K562 (cell line): ENCODE measurements around the gene STOX1. TPM values are rescaled to one million over a fixed set of nuclear protein-coding genes. Genes with fewer than 3 reads are reported as not detected.

Experiments
- CBX5 ChIP-seq: IDR thresholded peaks from 2 replicates; pipeline ENCODE4 v1.6.1; 2014; ENCODE audit warnings: low read depth, borderline replicate concordance
- CEBPG ChIP-seq, 3 experiments: fragments of 200-800 bp in 1 of 3; sonication (Bioruptor generic) in 1 of 3; sonication (generic) in 1 of 3; formaldehyde crosslinking in 1 of 3; IDR thresholded peaks in 2 of 3; conservative IDR thresholded peaks in 1 of 3; 2 replicates each; pipeline versions ENCODE4 v1.6.1 to v1.8.0; 2016 to 2022; ENCODE audit warnings: missing compliant biosample characterization in 2 of 3, missing genetic modification characterization in 2 of 3, mild to moderate bottlenecking in 1 of 3, missing genetic modification reagents in 1 of 3
- IRF1 ChIP-seq: sonication (generic); formaldehyde crosslinking; IDR thresholded peaks from 2 replicates; pipeline ENCODE4 v1.8.0; 2022; ENCODE audit warnings: missing genetic modification reagents, mild to moderate bottlenecking, borderline replicate concordance
- KLF16 ChIP-seq: IDR thresholded peaks from 2 replicates; pipeline ENCODE4 v1.6.1; 2016; ENCODE audit warnings: antibody characterized with exemption
- MECOM ChIP-seq: fragments of 250-450 bp; sonication (Bioruptor Pico); IDR thresholded peaks from 2 replicates; pipeline ENCODE4 v1.8.0; 2022; ENCODE audit warnings: inconsistent platforms
- MEIS2 ChIP-seq: fragments of 450-650 bp; IDR thresholded peaks from 2 replicates; pipeline ENCODE4 v1.6.1; 2014; ENCODE audit warnings: mild to moderate bottlenecking; ENCODE audit not compliant: partially characterized antibody
- NKRF ChIP-seq: fragments of 450-650 bp; IDR thresholded peaks from 2 replicates; pipeline ENCODE4 v1.6.1; 2016; ENCODE audit warnings: borderline replicate concordance
- NR1H2 ChIP-seq: sonication (generic); formaldehyde crosslinking; IDR thresholded peaks from 2 replicates; pipeline ENCODE4 v1.4.0; 2020; ENCODE audit warnings: mild to moderate bottlenecking, missing genetic modification reagents
- RFX7 ChIP-seq: fragments of 250-450 bp; sonication (Bioruptor Pico); IDR thresholded peaks from 2 replicates; pipeline ENCODE4 v1.5.1; 2021; ENCODE audit warnings: mild to moderate bottlenecking
- STAT6 ChIP-seq: sonication (generic); formaldehyde crosslinking; IDR thresholded peaks from 2 replicates; pipeline ENCODE4 v1.8.1; 2023; ENCODE audit warnings: mild to moderate bottlenecking, missing genetic modification reagents
- TFAP4 ChIP-seq: sonication (generic); formaldehyde crosslinking; IDR thresholded peaks from 2 replicates; pipeline ENCODE4 v1.8.0; 2022; ENCODE audit warnings: missing genetic modification reagents, mild to moderate bottlenecking, moderate library complexity, borderline replicate concordance
- THRA ChIP-seq: fragments of 450-650 bp; IDR thresholded peaks from 2 replicates; pipeline ENCODE4 v1.6.1; 2017; ENCODE audit warnings: mild to moderate bottlenecking, moderate library complexity
- U2AF1 ChIP-seq: fragments of 200-400 bp; formaldehyde crosslinking; optimal IDR thresholded peaks from 2 replicates; pipeline ENCODE3; 2017; ENCODE audit warnings: mild to moderate bottlenecking, low read depth, low read length, moderate library complexity
- ZBTB26 ChIP-seq: fragments of 450-650 bp; formaldehyde crosslinking; IDR thresholded peaks from 2 replicates; pipeline ENCODE4 v1.4.0; 2022; ENCODE audit warnings: missing genetic modification characterization
- ZNF174 ChIP-seq: fragments of 250-450 bp; sonication (Bioruptor Pico); IDR thresholded peaks from 2 replicates; pipeline ENCODE4 v1.4.0; 2020; ENCODE audit warnings: mild to moderate bottlenecking
- ZNF217 ChIP-seq: sonication (generic); formaldehyde crosslinking; IDR thresholded peaks from 2 replicates; pipeline ENCODE4 v1.8.0; 2022; ENCODE audit warnings: mild to moderate bottlenecking, missing genetic modification reagents
- ZNF668 ChIP-seq: fragments of 250-450 bp; sonication (Bioruptor Pico); IDR thresholded peaks from 2 replicates; pipeline ENCODE4 v1.8.0; 2022; ENCODE audit warnings: mild to moderate bottlenecking, inconsistent platforms
- polyA plus RNA-seq, 8 experiments: library from polyadenylated mRNA; depleted of rRNA in 4 of 8; stranded (reverse) in 5 of 8; unstranded in 3 of 8; fragments of >200 nt; fragmentation: Nextera tagmentation in 2 of 8; fragmentation: Illumina TruSeq in 1 of 8; extraction: Ambion mirVana in 2 of 8; extraction: Trizol in 1 of 8; gene quantifications; 2 replicates each; pipeline versions ENCODE4 v1.2.1 to v1.2.3, GENCODE V29; 2011 to 2014; ENCODE audit warnings: inconsistent platforms in 1 of 8, missing spikeins in 1 of 8
- total RNA-seq, 7 experiments: library from RNA; depleted of rRNA in 6 of 7; stranded (reverse); fragments of >200 nt in 6 of 7; fragmentation: Illumina TruSeq in 2 of 7; extraction: Trizol in 2 of 7; gene quantifications; 2 replicates each; pipeline versions ENCODE4 v1.2.1 to v1.2.3, GENCODE V29; 2011 to 2021; ENCODE audit warnings: low replicate concordance in 1 of 7

Gene STOX1
- total and polyA plus RNA-seq, 9 of the 15 experiments (the other 6 are each of a cell fraction or from before 2014, with no cell fraction given), result 0.09 to 0.87 (median 0.29) TPM

GRCh38 chr10:68901105-68901927, 74.0 kb downstream of the STOX1 start, which contains the start of gene DDX50 (continued):
- TF ChIP-seq TFAP4 (CRISPR knock-in tag) (peak; percentile 82; the same call in 1 of the 2 replicates), ZNF174 (CRISPR knock-in tag) (no peak), STAT6 (no peak), CEBPG (CRISPR knock-in tag; IDR thresholded peaks at IDR 0.05) (no peak), CEBPG (tag; conservative IDR thresholded peaks at IDR 0.05 in 1 of 2, IDR thresholded peaks at IDR 0.05 in 1 of 2) (no peak), RFX7 (no peak), MEIS2 (peak; percentile 74), ZNF217 (CRISPR knock-in tag) (no peak), ZNF668 (no peak), KLF16 (no peak), U2AF1 (no peak), MECOM (CRISPR knock-in tag) (peak; percentile 71; the same call in 1 of the 2 replicates), NR1H2 (no peak), NKRF (peak; percentile 96), IRF1 (CRISPR knock-in tag) (no peak), ZBTB26 (CRISPR knock-in tag) (no peak; the same call in 1 of the 2 replicates), CBX5 (0 out of 2 replicates have a peak, but pooled peaks have one; percentile 4), THRA (no peak)
